IPS-11a (cell line): ENCODE results near the gene TSPAN5.

Source experiments
- H3K4me3 ChIP-seq: one replicate; pipeline ENCODE4 v1.5.1; 2013; ENCODE audit warnings: low read depth, low read length, control low read depth

The TSPAN5 gene

GRCh38 chr4:98646422-98646821, 12.0 kb downstream of the TSPAN5 start:
- no peak overlapping the region for H3K4me3 ChIP-seq

GRCh38 chr4:98645527-98645926, 12.9 kb downstream of the TSPAN5 start:
- H3K4me3 ChIP-seq, result no peak overlapping the region

GRCh38 chr4:98643755-98644154, 14.7 kb downstream of the TSPAN5 start:
- H3K4me3 ChIP-seq, result no peak overlapping the region

GRCh38 chr4:98642991-98643426, 15.4 kb downstream of the TSPAN5 start:
- no peak overlapping the region for H3K4me3 ChIP-seq

- H3K4me3 ChIP-seq, result no peak overlapping the region
Measured at GRCh38 chr4:98641906-98642668, 16.3 kb downstream of the TSPAN5 start.

- H3K4me3 ChIP-seq, result no peak overlapping the region
Measured at GRCh38 chr4:98641376-98641775, 17.0 kb downstream of the TSPAN5 start.

GRCh38 chr4:98639523-98639922, 18.9 kb downstream of the TSPAN5 start:
- no peak overlapping the region for H3K4me3 ChIP-seq

- no peak overlapping the region for H3K4me3 ChIP-seq
Measured at GRCh38 chr4:98639108-98639507, 19.3 kb downstream of the TSPAN5 start.

- no peak overlapping the region for H3K4me3 ChIP-seq
Measured at GRCh38 chr4:98638661-98639060, 19.8 kb downstream of the TSPAN5 start.

GRCh38 chr4:98634061-98634460, 24.4 kb downstream of the TSPAN5 start:
- H3K4me3 ChIP-seq, result no peak overlapping the region

GRCh38 chr4:98633159-98633558, 25.3 kb downstream of the TSPAN5 start:
- no peak overlapping the region for H3K4me3 ChIP-seq

GRCh38 chr4:98632258-98632657, 26.2 kb downstream of the TSPAN5 start:
- H3K4me3 ChIP-seq, result no peak overlapping the region

GRCh38 chr4:98631506-98631905, 26.9 kb downstream of the TSPAN5 start:
- no peak overlapping the region for H3K4me3 ChIP-seq

GRCh38 chr4:98630737-98631454, 27.5 kb downstream of the TSPAN5 start:
- H3K4me3 ChIP-seq, result no peak overlapping the region

GRCh38 chr4:98627531-98628257, 30.7 kb downstream of the TSPAN5 start:
- no peak overlapping the region for H3K4me3 ChIP-seq

GRCh38 chr4:98626350-98626749, 32.1 kb downstream of the TSPAN5 start:
- no peak overlapping the region for H3K4me3 ChIP-seq

GRCh38 chr4:98625920-98626319, 32.5 kb downstream of the TSPAN5 start:
- H3K4me3 ChIP-seq, result no peak overlapping the region

- no peak overlapping the region for H3K4me3 ChIP-seq
Measured at GRCh38 chr4:98625399-98625798, 33.0 kb downstream of the TSPAN5 start.

- no peak overlapping the region for H3K4me3 ChIP-seq
Measured at GRCh38 chr4:98624642-98625041, 33.8 kb downstream of the TSPAN5 start.

- H3K4me3 ChIP-seq, result no peak overlapping the region
Measured at GRCh38 chr4:98624144-98624543, 34.3 kb downstream of the TSPAN5 start.

GRCh38 chr4:98623126-98623802, 35.1 kb downstream of the TSPAN5 start:
- H3K4me3 ChIP-seq, result no peak overlapping the region
